Parathyroid adenoma (tissue), 2 donors: ENCODE results near the gene NOL9.

Source experiments
- H2AFZ ChIP-seq: fragments of 300-600 bp; sonication (generic); one replicate; pipeline ENCODE4 v1.7.0; 2017; ENCODE audit warnings: antibody characterized with exemption, mild to moderate bottlenecking
- H3K27ac ChIP-seq: fragments of 300-600 bp; sonication (generic); one replicate; pipeline ENCODE4 v1.7.0; 2017
- H3K27me3 ChIP-seq: fragments of 300-600 bp; sonication (generic); one replicate; pipeline ENCODE4 v1.7.0; 2017; ENCODE audit warnings: low read length; ENCODE audit not compliant: control insufficient read depth, insufficient read depth
- H3K36me3 ChIP-seq: fragments of 300-600 bp; sonication (generic); one replicate; pipeline ENCODE4 v1.7.0; 2017; ENCODE audit warnings: low read length; ENCODE audit not compliant: control insufficient read depth, insufficient read depth
- H3K4me1 ChIP-seq: fragments of 300-600 bp; sonication (generic); one replicate; pipeline ENCODE4 v1.7.0; 2017; ENCODE audit warnings: control low read depth
- H3K4me2 ChIP-seq: fragments of 300-600 bp; sonication (generic); one replicate; pipeline ENCODE4 v1.7.0; 2017; ENCODE audit warnings: low read length
- H3K4me3 ChIP-seq: fragments of 300-600 bp; sonication (generic); one replicate; pipeline ENCODE4 v1.7.0; 2017; ENCODE audit warnings: low read depth, low read length
- H3K79me2 ChIP-seq: fragments of 300-600 bp; sonication (generic); one replicate; pipeline ENCODE4 v1.7.0; 2017; ENCODE audit warnings: control low read depth
- H3K9ac ChIP-seq: fragments of 300-600 bp; sonication (generic); one replicate; pipeline ENCODE4 v1.7.0; 2017; ENCODE audit warnings: mild to moderate bottlenecking
- H3K9me3 ChIP-seq: fragments of 300-600 bp; sonication (generic); one replicate; pipeline ENCODE4 v1.7.0; 2017; ENCODE audit warnings: low read length; ENCODE audit not compliant: control insufficient read depth
- CTCF ChIP-seq: fragments of 300-600 bp; sonication (generic); IDR thresholded peaks from one replicate; pipeline ENCODE4 v1.7.0; 2017; ENCODE audit warnings: antibody characterized with exemption, mild to moderate bottlenecking
- donor health status: primary hyperparathyroidism.

Gene NOL9

GRCh38 chr1:6472391-6472790 is 81.9 kb downstream of the NOL9 start:
- TF ChIP-seq CTCF, result no peak
- no peak overlapping the region for H2AFZ ChIP-seq
- no peak overlapping the region for H3K27ac ChIP-seq
- H3K27me3 ChIP-seq, result no peaks in the 10 kb centered on the region
- H3K4me2 ChIP-seq, result no peak overlapping the region
- H3K9ac ChIP-seq, result no peak overlapping the region
- no peaks in the 10 kb centered on the region for H3K79me2 ChIP-seq
- no peak overlapping the region for H3K4me3 ChIP-seq
- H3K4me1 ChIP-seq, result peaks cover 7% of the 10 kb centered on the region
- no peaks in the 10 kb centered on the region for H3K36me3 ChIP-seq
- no peaks in the 10 kb centered on the region for H3K9me3 ChIP-seq

GRCh38 chr1:6471970-6472368 is 82.3 kb downstream of the NOL9 start:
- peaks cover 7% of the 10 kb centered on the region for H3K4me1 ChIP-seq
- H3K9ac ChIP-seq, result no peak overlapping the region
- no peak for TF ChIP-seq CTCF
- no peak overlapping the region for H2AFZ ChIP-seq
- no peak overlapping the region for H3K4me2 ChIP-seq
- H3K27ac ChIP-seq, result no peak overlapping the region
- H3K4me3 ChIP-seq, result no peak overlapping the region
- H3K36me3 ChIP-seq, result no peaks in the 10 kb centered on the region
- no peaks in the 10 kb centered on the region for H3K79me2 ChIP-seq
- H3K9me3 ChIP-seq, result no peaks in the 10 kb centered on the region
- no peaks in the 10 kb centered on the region for H3K27me3 ChIP-seq
